Lower leg skin (tissue), 4 donors: ENCODE data around the gene DOCK1. TPM values are rescaled to one million over a fixed set of nuclear protein-coding genes. Genes with fewer than 3 reads are reported as not detected.

Source experiments
- DNase-seq, 2 donors: peaks; one replicate each; pipeline ENCODE4 v3.0.0-alpha.2; 2019; ENCODE audit warnings: low spot score in 2 of 2
- H3K4me3 ChIP-seq: fragments of 200-600 bp; sonication (generic); 2 replicates; pipeline ENCODE4 v1.5.1; 2017; ENCODE audit warnings: mild to moderate bottlenecking, low read depth; ENCODE audit not compliant: poor library complexity, severe bottlenecking
- CTCF ChIP-seq, 3 donors: fragments of 450-650 bp; IDR thresholded peaks; one replicate each; pipeline ENCODE4 v1.5.1; 2016; ENCODE audit warnings: antibody characterized with exemption in 3 of 3, mild to moderate bottlenecking in 3 of 3, moderate library complexity in 2 of 3
- POLR2A ChIP-seq, 2 donors: fragments of 450-650 bp; IDR thresholded peaks; one replicate each; pipeline ENCODE4 v1.6.1; 2016 to 2017; ENCODE audit warnings: antibody characterized with exemption in 2 of 2, mild to moderate bottlenecking in 1 of 2, moderate library complexity in 1 of 2
- WGBS, 2 donors: methylation state at CpG; one replicate each; pipeline ENCODE4 v1.1.5; 2018; 5-methylcytosine and 5-hydroxymethylcytosine counted together
- intact Hi-C: fragments of 100-400 bp; cut with DNase I; formaldehyde crosslinking; loops from one replicate; pipeline ENCODE4 v1.15.0; 2023; ENCODE audit warnings: low total_unique reads
- total RNA-seq, 4 donors: library from RNA; depleted of rRNA; stranded (reverse); fragments of >200 nt; gene quantifications; one replicate each; pipeline ENCODE4 v1.1.0, GENCODE V29; 2016

DOCK1 gene
- total RNA-seq, 4 donors from 2014 or later = 76.6 to 108 (median 83.4) TPM

- no peak for TF ChIP-seq POLR2A (IDR thresholded peaks at IDR 0.05)
- TF ChIP-seq CTCF (IDR thresholded peaks at IDR 0.05) = no peak
- DNase-seq = no peak
- 77 to 88% methylated on average over 5 of the region's 5 CpGs for WGBS, 2 donors
- no peak overlapping the region for H3K4me3 ChIP-seq
- intact Hi-C loops = no loop called here
Observed at GRCh38 chr10:127368101-127368500, 462.9 kb downstream of the DOCK1 start.

- H3K4me3 ChIP-seq = no peak overlapping the region
- WGBS, 2 donors = 64 to 85% methylated on average over 4 of the region's 4 CpGs
- DNase-seq = no peak
- intact Hi-C loops = no loop called here
- TF ChIP-seq POLR2A (IDR thresholded peaks at IDR 0.05) = no peak
- no peak for TF ChIP-seq CTCF (IDR thresholded peaks at IDR 0.05)
Observed at GRCh38 chr10:127368929-127369328, 463.7 kb downstream of the DOCK1 start.

GRCh38 chr10:127370601-127371000, 465.4 kb downstream of the DOCK1 start:
- TF ChIP-seq POLR2A (IDR thresholded peaks at IDR 0.05) (no peak), CTCF (IDR thresholded peaks at IDR 0.05) (no peak)
- DNase-seq = no peak
- H3K4me3 ChIP-seq = no peak overlapping the region
- intact Hi-C loops = no loop called here
- WGBS, 2 donors = 93 to 95% methylated on average over 7 of the region's 7 CpGs

- TF ChIP-seq CTCF (IDR thresholded peaks at IDR 0.05) (no peak), POLR2A (IDR thresholded peaks at IDR 0.05) (no peak)
- 92 to 93% methylated on average over 3 of the region's 3 CpGs for WGBS, 2 donors
- intact Hi-C loops = no loop called here
Observed at GRCh38 chr10:127372361-127372760, 467.1 kb downstream of the DOCK1 start.

GRCh38 chr10:127374074-127374680, 468.9 kb downstream of the DOCK1 start:
- H3K4me3 ChIP-seq = no peak overlapping the region
- intact Hi-C loops = no loop called here
- WGBS, 2 donors = 90 to 93% methylated on average over 20 of the region's 20 CpGs
- no peak for TF ChIP-seq CTCF (IDR thresholded peaks at IDR 0.05)
- TF ChIP-seq POLR2A (IDR thresholded peaks at IDR 0.05) = no peak
- DNase-seq = no peak

More at GRCh38 chr10:127372361-127372760, 467.1 kb downstream of the DOCK1 start:
- H3K4me3 ChIP-seq = no peak overlapping the region
- DNase-seq = no peak

GRCh38 chr10:127374901-127375300, 469.7 kb downstream of the DOCK1 start:
- no peak overlapping the region for H3K4me3 ChIP-seq
- TF ChIP-seq POLR2A (IDR thresholded peaks at IDR 0.05) (no peak), CTCF (IDR thresholded peaks at IDR 0.05) (no peak)
- 86 to 87% methylated on average over 5 of the region's 5 CpGs for WGBS, 2 donors
- DNase-seq = no peak
- intact Hi-C loops = no loop called here
